ENCODE results near the gene GNB1. TPM values are rescaled to one million over a fixed set of nuclear protein-coding genes. Genes with fewer than 3 reads are reported as not detected.

Gene GNB1
- total RNA-seq, 2 donors from 2014 or later: 69.9 to 91.6 TPM

- Histone ChIP-seq H3K4me3 (no peak overlapping the region), H3K36me3 (no peaks in the 10 kb centered on the region), H3K27ac (no peak overlapping the region), H3K9me3 (no peaks in the 10 kb centered on the region), H3K4me1 (peaks cover 0 to 61% of the 10 kb centered on the region in 2 donors), H3K27me3 (no peaks in the 10 kb centered on the region)
- DNase-seq (ENCODE audit: low spot score): no peak
- TF ChIP-seq CTCF (IDR thresholded peaks at IDR 0.05): no peak
Observed at GRCh38 chr1:1853593-1854257, 37.2 kb downstream of the GNB1 start.

- Histone ChIP-seq H3K27me3 (no peaks in the 10 kb centered on the region), H3K4me1 (peaks cover 0 to 61% of the 10 kb centered on the region in 2 donors), H3K27ac (no peak overlapping the region), H3K4me3 (no peak overlapping the region), H3K9me3 (no peaks in the 10 kb centered on the region), H3K36me3 (no peaks in the 10 kb centered on the region)
- DNase-seq (ENCODE audit: low spot score): no peak
- no peak for TF ChIP-seq CTCF (IDR thresholded peaks at IDR 0.05)
Observed at GRCh38 chr1:1852619-1853414, 38.1 kb downstream of the GNB1 start.

- Histone ChIP-seq H3K36me3 (no peaks in the 10 kb centered on the region), H3K27me3 (no peaks in the 10 kb centered on the region), H3K9me3 (no peaks in the 10 kb centered on the region), H3K4me3 (no peak overlapping the region), H3K27ac (peak overlapping the region in 1 of 2 donors; percentile 70), H3K4me1 (peaks cover 0 to 71% of the 10 kb centered on the region in 2 donors)
- DNase-seq (ENCODE audit: low spot score): no peak
- TF ChIP-seq CTCF (IDR thresholded peaks at IDR 0.05): no peak
Observed at GRCh38 chr1:1847890-1848289, 43.0 kb downstream of the GNB1 start.

- no peaks in the 10 kb centered on the region for H3K36me3 ChIP-seq
- H3K9me3 ChIP-seq: no peaks in the 10 kb centered on the region
- H3K27me3 ChIP-seq: no peaks in the 10 kb centered on the region
- H3K4me3 ChIP-seq: no peak overlapping the region
- no peak for DNase-seq (ENCODE audit: low spot score)
- H3K27ac ChIP-seq: peak overlapping the region; percentile 60 to 70
- peaks cover 0 to 71% of the 10 kb centered on the region in 2 donors for H3K4me1 ChIP-seq
- no peak for TF ChIP-seq CTCF (IDR thresholded peaks at IDR 0.05)
Observed at GRCh38 chr1:1847061-1847850, 43.6 kb downstream of the GNB1 start.

- peaks cover 0 to 79% of the 10 kb centered on the region in 2 donors for H3K4me1 ChIP-seq
Observed at GRCh38 chr1:1846386-1846918, 44.4 kb downstream of the GNB1 start.

More at GRCh38 chr1:1846386-1846918, 44.4 kb downstream of the GNB1 start:
- no peak for DNase-seq (ENCODE audit: low spot score)
- Histone ChIP-seq H3K4me3 (no peak overlapping the region), H3K27ac (peak overlapping the region; percentile 60 to 70), H3K27me3 (no peaks in the 10 kb centered on the region), H3K36me3 (no peaks in the 10 kb centered on the region), H3K9me3 (no peaks in the 10 kb centered on the region)
- no peak for TF ChIP-seq CTCF (IDR thresholded peaks at IDR 0.05)
